ENCODE data around the gene PMVK. TPM values are rescaled to one million over a fixed set of nuclear protein-coding genes. Genes with fewer than 3 reads are reported as not detected.

Gene PMVK
- total and polyA plus RNA-seq, 4 donors, result 9.7 to 37.3 (median 18.6) TPM

DNA sequence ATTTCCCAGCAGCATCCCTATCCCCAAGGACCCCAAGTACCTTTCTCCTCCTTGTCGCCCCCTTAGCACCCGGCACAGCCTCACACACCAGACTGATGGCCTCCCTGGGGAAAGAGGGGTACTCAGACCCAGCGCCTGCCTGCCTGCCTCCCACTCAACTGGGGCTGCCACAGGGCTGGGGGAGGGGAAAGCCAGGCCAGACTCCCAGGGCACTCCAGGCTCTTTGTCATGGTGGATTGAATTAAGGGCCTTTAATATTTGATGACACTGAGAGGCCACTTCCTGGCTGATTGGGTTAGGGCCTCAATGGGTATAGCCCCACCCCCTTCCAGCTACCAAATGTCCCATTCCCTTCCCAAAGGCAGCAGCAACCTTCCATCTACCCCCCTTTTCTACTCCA, 32.2 kb upstream of the PMVK start:
- no peaks in the 10 kb centered on the region for H3K9me3 ChIP-seq (ENCODE audit: control insufficient read depth in 4 of 4, low read length in 3 of 4)
- no peak for DNase-seq (ENCODE audit: low spot score)
- whole genome bisulfite sequencing, result 95% methylated on average over 3 of the region's 3 CpGs
- H3K27ac ChIP-seq (ENCODE audit: low read depth in 1 of 2, low read length in 2 of 2), result peak overlapping the region; percentile 89 to 99
- H3K36me3 ChIP-seq (ENCODE audit: control insufficient read depth in 4 of 4, insufficient read depth in 3 of 4, low read depth in 1 of 4, low read length in 3 of 4), result peaks cover 7 to 43% (median 32%) of the 10 kb centered on the region in 4 donors
- no peaks in the 10 kb centered on the region for H3K27me3 ChIP-seq (ENCODE audit: control insufficient read depth in 4 of 4, insufficient read depth in 4 of 4, low read length in 3 of 4)
- no peak for TF ChIP-seq GABPA (IDR thresholded peaks at IDR 0.05 in 1 of 2, conservative IDR thresholded peaks at IDR 0.05 in 1 of 2)
- TF ChIP-seq, protein P1, sequence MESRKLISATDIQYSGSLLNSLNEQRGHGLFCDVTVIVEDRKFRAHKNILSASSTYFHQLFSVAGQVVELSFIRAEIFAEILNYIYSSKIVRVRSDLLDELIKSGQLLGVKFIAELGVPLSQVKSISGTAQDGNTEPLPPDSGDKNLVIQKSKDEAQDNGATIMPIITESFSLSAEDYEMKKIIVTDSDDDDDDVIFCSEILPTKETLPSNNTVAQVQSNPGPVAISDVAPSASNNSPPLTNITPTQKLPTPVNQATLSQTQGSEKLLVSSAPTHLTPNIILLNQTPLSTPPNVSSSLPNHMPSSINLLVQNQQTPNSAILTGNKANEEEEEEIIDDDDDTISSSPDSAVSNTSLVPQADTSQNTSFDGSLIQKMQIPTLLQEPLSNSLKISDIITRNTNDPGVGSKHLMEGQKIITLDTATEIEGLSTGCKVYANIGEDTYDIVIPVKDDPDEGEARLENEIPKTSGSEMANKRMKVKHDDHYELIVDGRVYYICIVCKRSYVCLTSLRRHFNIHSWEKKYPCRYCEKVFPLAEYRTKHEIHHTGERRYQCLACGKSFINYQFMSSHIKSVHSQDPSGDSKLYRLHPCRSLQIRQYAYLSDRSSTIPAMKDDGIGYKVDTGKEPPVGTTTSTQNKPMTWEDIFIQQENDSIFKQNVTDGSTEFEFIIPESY (IDR thresholded peaks at IDR 0.05), result no peak
- H3K9ac ChIP-seq (ENCODE audit: low read depth in 1 of 2, low read length in 2 of 2), result no peak overlapping the region
- peaks cover 13 to 48% (median 26%) of the 10 kb centered on the region in 4 donors for H3K4me1 ChIP-seq (ENCODE audit: control insufficient read depth in 4 of 4, insufficient read depth in 4 of 4, low read length in 3 of 4)
- H3K4me3 ChIP-seq (ENCODE audit: low read depth in 1 of 3, low read length in 3 of 3), result no peak overlapping the region

- TF ChIP-seq FOXA1 (IDR thresholded peaks at IDR 0.05) (no peak), CTCF (IDR thresholded peaks at IDR 0.05; ENCODE audit: low read depth, low read length, missing input control) (no peak), MAX (IDR thresholded peaks at IDR 0.05) (no peak), GABPA (IDR thresholded peaks at IDR 0.05 in 1 of 2, conservative IDR thresholded peaks at IDR 0.05 in 1 of 2) (no peak), HNF4A (conservative IDR thresholded peaks at IDR 0.05) (no peak), REST (IDR thresholded peaks at IDR 0.05) (no peak), YY1 (IDR thresholded peaks at IDR 0.05) (no peak), EGR1 (IDR thresholded peaks at IDR 0.05; ENCODE audit: low read depth in 2 of 2) (no peak), NR2F2 (IDR thresholded peaks at IDR 0.05) (no peak)
- Histone ChIP-seq H3K4me1 (ENCODE audit: control insufficient read depth in 4 of 4, insufficient read depth in 4 of 4, low read length in 3 of 4) (peaks cover 13 to 53% (median 30%) of the 10 kb centered on the region in 4 donors), H3K9me3 (ENCODE audit: control insufficient read depth in 4 of 4, low read length in 3 of 4) (no peaks in the 10 kb centered on the region), H3K27ac (ENCODE audit: low read depth in 1 of 2, low read length in 2 of 2) (peak overlapping the region in 1 of 2 donors; percentile 2), H3K4me3 (ENCODE audit: low read depth in 1 of 3, low read length in 3 of 3) (no peak overlapping the region), H3K36me3 (ENCODE audit: control insufficient read depth in 4 of 4, insufficient read depth in 3 of 4, low read depth in 1 of 4, low read length in 3 of 4) (peaks cover 7 to 48% (median 35%) of the 10 kb centered on the region in 4 donors), H3K9ac (ENCODE audit: low read depth in 1 of 2, low read length in 2 of 2) (no peak overlapping the region), H3K27me3 (ENCODE audit: control insufficient read depth in 4 of 4, insufficient read depth in 4 of 4, low read length in 3 of 4) (no peaks in the 10 kb centered on the region)
- WGBS, result 85% methylated on average over 5 of the region's 5 CpGs
- no peak for DNase-seq (ENCODE audit: low spot score)
These were observed 30.9 kb upstream of the PMVK start for GRCh38 chr1:154967331-154967950.

Data from liver (tissue), 9 donors.